Measurements from ENCODE around the gene PHLDA2. TPM values are rescaled to one million over a fixed set of nuclear protein-coding genes. Genes with fewer than 3 reads are reported as not detected.

The PHLDA2 gene
- total and polyA plus RNA-seq, 7 donors = 0.49 to 7.3 (median 0.87) TPM

GRCh38 chr11:2954263-2954662 lies 25.0 kb upstream of the PHLDA2 start:
- peaks cover 11 to 100% of the 10 kb centered on the region in 2 donors for H3K36me3 ChIP-seq (ENCODE audit: insufficient read depth in 1 of 2, low read depth in 1 of 2)
- ATAC-seq (no peak), DNase-seq (no peak)
- no peak overlapping the region for H3K27ac ChIP-seq
- WGBS, 3 donors = 86 to 90% (median 88%) methylated on average over 6 of the region's 6 CpGs
- TF ChIP-seq CTCF (IDR thresholded peaks at IDR 0.05) = no peak
- no peaks in the 10 kb centered on the region for H3K4me1 ChIP-seq
- no peaks in the 10 kb centered on the region for H3K27me3 ChIP-seq (ENCODE audit: insufficient read depth in 3 of 3, low read length in 2 of 3)
- no peaks in the 10 kb centered on the region for H3K9me3 ChIP-seq
- intact Hi-C loops (cut with DNase I) = no loop called here
- no peak overlapping the region for H3K4me3 ChIP-seq

GRCh38 chr11:2952290-2952689 lies 23.1 kb upstream of the PHLDA2 start:
- 65 to 75% (median 73%) methylated on average over 6 of the region's 6 CpGs for WGBS, 3 donors
- H3K4me1 ChIP-seq = no peaks in the 10 kb centered on the region
- H3K27me3 ChIP-seq (ENCODE audit: insufficient read depth in 3 of 3, low read length in 2 of 3) = no peaks in the 10 kb centered on the region
- TF ChIP-seq CTCF (IDR thresholded peaks at IDR 0.05) = no peak
- peaks cover 11 to 99% of the 10 kb centered on the region in 2 donors for H3K36me3 ChIP-seq (ENCODE audit: insufficient read depth in 1 of 2, low read depth in 1 of 2)
- intact Hi-C loops (cut with DNase I) = no loop called here
- no peak overlapping the region for H3K27ac ChIP-seq
- no peak for DNase-seq
- H3K9me3 ChIP-seq = no peaks in the 10 kb centered on the region
- H3K4me3 ChIP-seq = no peak overlapping the region
- ATAC-seq = no peak

- ATAC-seq = no peak
- no peaks in the 10 kb centered on the region for H3K4me1 ChIP-seq
- no peaks in the 10 kb centered on the region for H3K9me3 ChIP-seq
- no peak for DNase-seq
- no peaks in the 10 kb centered on the region for H3K27me3 ChIP-seq (ENCODE audit: insufficient read depth in 3 of 3, low read length in 2 of 3)
- TF ChIP-seq CTCF (IDR thresholded peaks at IDR 0.05) = no peak
- no peak overlapping the region for H3K4me3 ChIP-seq
- intact Hi-C loops (cut with DNase I) = no loop called here
- H3K36me3 ChIP-seq (ENCODE audit: insufficient read depth in 1 of 2, low read depth in 1 of 2) = peaks cover 8 to 99% of the 10 kb centered on the region in 2 donors
- no peak overlapping the region for H3K27ac ChIP-seq
- 82 to 86% (median 84%) methylated on average over 9 of the region's 9 CpGs for WGBS, 3 donors
These were observed 22.3 kb upstream of the PHLDA2 start for GRCh38 chr11:2951231-2952110.

GRCh38 chr11:2950825-2951224 lies 21.6 kb upstream of the PHLDA2 start:
- H3K4me3 ChIP-seq = no peak overlapping the region
- peaks cover 8 to 94% of the 10 kb centered on the region in 2 donors for H3K36me3 ChIP-seq (ENCODE audit: insufficient read depth in 1 of 2, low read depth in 1 of 2)
- peaks cover 2% of the 10 kb centered on the region for H3K4me1 ChIP-seq
- no peak for TF ChIP-seq CTCF (IDR thresholded peaks at IDR 0.05)
- H3K9me3 ChIP-seq = no peaks in the 10 kb centered on the region
- H3K27ac ChIP-seq = no peak overlapping the region
- WGBS, 3 donors = 85 to 95% (median 94%) methylated on average over 1 of the region's 1 CpG
- no peaks in the 10 kb centered on the region for H3K27me3 ChIP-seq (ENCODE audit: insufficient read depth in 3 of 3, low read length in 2 of 3)
- intact Hi-C loops (cut with DNase I) = no loop called here
- DNase-seq (no peak), ATAC-seq (no peak)
